GM12873 (cell line): ENCODE results near the gene RNF222.
A peak's percentile ranks its signal among the peaks of the same experiment; 100 is the strongest.

Source experiments
- CTCF ChIP-seq: IDR thresholded peaks from 2 replicates; pipeline ENCODE4 v1.5.1; 2012; ENCODE audit warnings: low read depth, mild to moderate bottlenecking, moderate library complexity, low read length, control low read depth; ENCODE audit not compliant: insufficient read depth; ENCODE audit errors: missing control alignments

The RNF222 gene

GRCh38 chr17:8412089-8412488 lies 14.5 kb upstream of the RNF222 start:
- TF ChIP-seq CTCF, result no peak

- no peak for TF ChIP-seq CTCF
These were observed 13.2 kb upstream of the RNF222 start for GRCh38 chr17:8410883-8411238.

GRCh38 chr17:8409966-8410882 lies 12.6 kb upstream of the RNF222 start:
- TF ChIP-seq CTCF, result peak; percentile 96

- TF ChIP-seq CTCF, result no peak
These were observed 10.7 kb upstream of the RNF222 start for GRCh38 chr17:8408371-8408770.

- TF ChIP-seq CTCF, result no peak
These were observed 8.5 kb upstream of the RNF222 start for GRCh38 chr17:8406174-8406573.

- TF ChIP-seq CTCF, result no peak
These were observed 7.9 kb upstream of the RNF222 start for GRCh38 chr17:8405499-8406016.

- TF ChIP-seq CTCF, result no peak
These were observed 5.4 kb upstream of the RNF222 start for GRCh38 chr17:8402921-8403536.
